IMR-90 (cell line): ENCODE measurements around the gene PLEKHO2. TPM values are rescaled to one million over a fixed set of nuclear protein-coding genes. Genes with fewer than 3 reads are reported as not detected.
A peak's percentile ranks its signal among the peaks of the same experiment; 100 is the strongest.

ENCODE experiments used
- ATAC-seq: fragments of 200-7000 bp; cut with Tn5 transposase; 2 replicates; pipeline ENCODE4 v1.9.1; 2020; ENCODE audit warnings: low read depth, mild to moderate bottlenecking, moderate library complexity
- BruUV-seq: library from RNA; stranded (reverse); fragments of 400-500 nt; replicated peaks from 2 replicates; lab custom pipeline; 2021; lab: Mats Ljungman, UMichigan
- CTCF ChIA-PET: fragments of 300-600 bp; formaldehyde crosslinking; extraction: SDS; loops from one replicate; lab custom pipeline; 2021; ENCODE audit warnings: antibody characterized with exemption; lab: Yijun Ruan, JAX
- POLR2A ChIA-PET: fragments of 300-600 bp; sonication (Branson Sonifier 250); formaldehyde crosslinking; loops from one replicate; lab custom pipeline; 2022; ENCODE audit warnings: antibody characterized with exemption; ENCODE audit not compliant: unreplicated experiment; lab: Charles Lee
- DNase-seq: peaks from one replicate; pipeline ENCODE4 v3.0.0; 2013
- H2AFZ ChIP-seq: replicated peaks from 2 replicates; pipeline ENCODE3; 2013; ENCODE audit warnings: low read length, mild to moderate bottlenecking; ENCODE audit not compliant: poor library complexity
- H2AK5ac ChIP-seq: 2 replicates; pipeline ENCODE4 v1.6.1; 2013; ENCODE audit warnings: low read depth, low read length, inconsistent platforms
- H2AK9ac ChIP-seq: replicated peaks from 2 replicates; pipeline ENCODE3; 2013; ENCODE audit warnings: mild to moderate bottlenecking, low read depth, low read length, moderate library complexity; ENCODE audit not compliant: poor library complexity
- H2BK120ac ChIP-seq: 2 replicates; pipeline ENCODE4 v1.6.1; 2013; ENCODE audit warnings: low read depth, low read length, inconsistent platforms
- H2BK15ac ChIP-seq: 3 replicates; pipeline ENCODE4 v1.6.1; 2013; ENCODE audit warnings: low read depth, low read length, inconsistent platforms
- H2BK20ac ChIP-seq: 2 replicates; pipeline ENCODE4 v1.6.1; 2013; ENCODE audit warnings: low read depth, mild to moderate bottlenecking, inconsistent platforms, low read length, moderate library complexity
- H2BK5ac ChIP-seq: 2 replicates; pipeline ENCODE4 v1.6.1; 2013; ENCODE audit warnings: mild to moderate bottlenecking, low read depth, low read length, inconsistent platforms; ENCODE audit not compliant: poor library complexity, severe bottlenecking
- H3K14ac ChIP-seq: replicated peaks from 2 replicates; pipeline ENCODE4 v1.6.1; 2013; ENCODE audit warnings: low read depth, low read length, inconsistent platforms
- H3K18ac ChIP-seq: 2 replicates; pipeline ENCODE4 v1.6.1; 2013; ENCODE audit warnings: low read depth, low read length, control low read depth
- H3K23ac ChIP-seq: 2 replicates; pipeline ENCODE4 v1.6.1; 2013; ENCODE audit warnings: low read depth, low read length, inconsistent platforms
- H3K27ac ChIP-seq: 2 replicates; pipeline ENCODE4 v1.5.1; 2013; ENCODE audit warnings: mild to moderate bottlenecking, control low read depth, low read length; ENCODE audit not compliant: insufficient read depth
- H3K27me3 ChIP-seq: 2 replicates; pipeline ENCODE4 v1.6.1; 2013; ENCODE audit warnings: low read length; ENCODE audit not compliant: control insufficient read depth, insufficient read depth
- H3K36me3 ChIP-seq: 2 replicates; pipeline ENCODE4 v1.6.1; 2013; ENCODE audit warnings: low read length, mixed read lengths; ENCODE audit not compliant: control insufficient read depth, insufficient read depth
- H3K4ac ChIP-seq: 2 replicates; pipeline ENCODE4 v1.6.1; 2013; ENCODE audit warnings: low read depth, low read length, inconsistent platforms
- H3K4me1 ChIP-seq: 2 replicates; pipeline ENCODE4 v1.6.1; 2013; ENCODE audit warnings: low read length, mixed read lengths; ENCODE audit not compliant: control insufficient read depth, insufficient read depth
- H3K4me2 ChIP-seq: 2 replicates; pipeline ENCODE4 v1.6.1; 2013; ENCODE audit warnings: low read depth, mild to moderate bottlenecking, control low read depth, low read length, moderate library complexity
- H3K4me3 ChIP-seq: 2 replicates; pipeline ENCODE4 v1.5.1; 2013; ENCODE audit warnings: low read depth, mild to moderate bottlenecking, control low read depth, low read length, moderate library complexity; ENCODE audit not compliant: insufficient read depth
- H3K56ac ChIP-seq: 2 replicates; pipeline ENCODE4 v1.6.1; 2013; ENCODE audit warnings: low read length, inconsistent platforms; ENCODE audit not compliant: insufficient read depth; ENCODE audit errors: extremely low read depth
- H3K79me1 ChIP-seq, 2 experiments: 2 replicates each; pipeline ENCODE4 v1.6.1; 2013; ENCODE audit warnings: low read length in 2 of 2, inconsistent platforms in 1 of 2, low read depth in 1 of 2
- H3K9ac ChIP-seq: 2 replicates; pipeline ENCODE4 v1.6.1; 2013; ENCODE audit warnings: low read depth, low read length, control low read depth
- H3K9me1 ChIP-seq: 2 replicates; pipeline ENCODE4 v1.6.1; 2013; ENCODE audit warnings: low read length, inconsistent platforms; ENCODE audit not compliant: insufficient read depth
- H3K9me3 ChIP-seq: 2 replicates; pipeline ENCODE4 v1.6.1; 2013; ENCODE audit warnings: low read length; ENCODE audit not compliant: control insufficient read depth, insufficient read depth
- H4K20me1 ChIP-seq: 2 replicates; pipeline ENCODE4 v1.6.1; 2013; ENCODE audit warnings: low read length, inconsistent platforms; ENCODE audit not compliant: insufficient read depth
- H4K5ac ChIP-seq: 2 replicates; pipeline ENCODE4 v1.6.1; 2013; ENCODE audit warnings: mild to moderate bottlenecking, low read depth, low read length, control low read depth
- H4K8ac ChIP-seq, 2 experiments: 2 replicates each; pipeline ENCODE4 v1.6.1; 2013; ENCODE audit warnings: low read depth in 2 of 2, low read length in 2 of 2, control low read depth in 1 of 2, inconsistent platforms in 1 of 2
- H4K91ac ChIP-seq: 2 replicates; pipeline ENCODE4 v1.6.1; 2013; ENCODE audit warnings: low read depth, low read length, inconsistent platforms; ENCODE audit not compliant: insufficient read depth
- BHLHE40 ChIP-seq: fragments of 150-350 bp; IDR thresholded peaks from 2 replicates; pipeline ENCODE4 v1.6.1; 2016; ENCODE audit warnings: mild to moderate bottlenecking, low read depth, low read length
- CEBPB ChIP-seq: IDR thresholded peaks from 2 replicates; pipeline ENCODE4 v1.6.1; 2012; ENCODE audit warnings: low read depth, low read length, improper control_type of control experiment
- CHD1 ChIP-seq: IDR thresholded peaks from 2 replicates; pipeline ENCODE4 v1.6.1; 2012; ENCODE audit warnings: low read depth, low read length, improper control_type of control experiment
- CTCF ChIP-seq: conservative IDR thresholded peaks from 2 replicates; pipeline ENCODE4 v1.5.1; 2012; ENCODE audit warnings: mild to moderate bottlenecking, low read depth, low read length, improper control_type of control experiment
- ELK1 ChIP-seq: fragments of 150-350 bp; IDR thresholded peaks from 2 replicates; pipeline ENCODE4 v1.6.1; 2016; ENCODE audit warnings: low read depth, mild to moderate bottlenecking, low read length, moderate library complexity, borderline replicate concordance
- FOS ChIP-seq: fragments of 150-350 bp; IDR thresholded peaks from 2 replicates; pipeline ENCODE4 v1.6.1; 2016; ENCODE audit warnings: low read depth, low read length
- MAFK ChIP-seq: IDR thresholded peaks from 2 replicates; pipeline ENCODE4 v1.6.1; 2012; ENCODE audit warnings: low read depth, low read length, improper control_type of control experiment
- MAZ ChIP-seq: IDR thresholded peaks from 2 replicates; pipeline ENCODE4 v1.6.1; 2012; ENCODE audit warnings: low read depth, mild to moderate bottlenecking, low read length, improper control_type of control experiment, moderate library complexity, borderline replicate concordance
- MXI1 ChIP-seq: IDR thresholded peaks from 2 replicates; pipeline ENCODE4 v1.6.1; 2012; ENCODE audit warnings: low read depth, mild to moderate bottlenecking, low read length, moderate library complexity, borderline replicate concordance
- NFE2L2 ChIP-seq: fragments of 150-350 bp; IDR thresholded peaks from 2 replicates; pipeline ENCODE4 v1.6.1; 2016; ENCODE audit warnings: low read depth, mild to moderate bottlenecking, low read length
- POLR2A ChIP-seq: IDR thresholded peaks from 2 replicates; pipeline ENCODE4 v1.6.1; 2012; ENCODE audit warnings: mild to moderate bottlenecking, low read depth, low read length
- RAD21 ChIP-seq: IDR thresholded peaks from 2 replicates; pipeline ENCODE4 v1.6.1; 2012; ENCODE audit warnings: low read length, improper control_type of control experiment
- RCOR1 ChIP-seq: IDR thresholded peaks from 2 replicates; pipeline ENCODE4 v1.6.1; 2012; ENCODE audit warnings: mild to moderate bottlenecking, low read length, improper control_type of control experiment; ENCODE audit not compliant: insufficient replicate concordance
- RFX5 ChIP-seq: IDR thresholded peaks from 2 replicates; pipeline ENCODE4 v1.8.0; 2012; ENCODE audit warnings: low read depth, mild to moderate bottlenecking, low read length, moderate library complexity
- SMC3 ChIP-seq: fragments of 150-350 bp; IDR thresholded peaks from 2 replicates; pipeline ENCODE4 v1.6.1; 2016; ENCODE audit warnings: low read depth, mild to moderate bottlenecking, antibody characterized with exemption, low read length, moderate library complexity
- USF2 ChIP-seq: fragments of 150-350 bp; IDR thresholded peaks from 2 replicates; pipeline ENCODE4 v1.6.1; 2017; ENCODE audit warnings: mild to moderate bottlenecking, antibody characterized with exemption, low read length, low read depth
- WGBS, 2 experiments: methylation state at CpG; one replicate each; pipeline versions ENCODE4 v1.1.5 to v1.1.7; 2013; ENCODE audit warnings: missing lambda C conversion rate in 2 of 2; ENCODE audit not compliant: insufficient read length in 1 of 2; ENCODE audit errors: extremely low coverage in 2 of 2; 5-methylcytosine and 5-hydroxymethylcytosine counted together
- dilution Hi-C: fragments of 300-500 bp; cut with HindIII; formaldehyde crosslinking; loops from one replicate; pipeline ENCODE4 v1.14.3; 2018; ENCODE audit warnings: low sequenced_read_pairs; ENCODE audit not compliant: unreplicated experiment
- in situ Hi-C: fragments of 300-500 bp; cut with MboI; formaldehyde crosslinking; loops from 3 replicates; pipeline ENCODE4 v1.14.3; 2019; ENCODE audit warnings: low sequenced_read_pairs, inconsistent platforms, mixed read lengths
- intact Hi-C: fragments of 100-400 bp; cut with micrococcal nuclease; formaldehyde crosslinking; loops from 2 replicates; pipeline ENCODE4 v1.10.0; 2022
- polyA plus RNA-seq, 3 experiments: library from polyadenylated mRNA; depleted of rRNA; stranded (reverse); fragments of >200 nt; gene quantifications; 2 replicates each; pipeline ENCODE4 v1.2.3, GENCODE V29; 2012; ENCODE audit warnings: low replicate concordance in 1 of 3
- total RNA-seq: library from RNA; depleted of rRNA; stranded (reverse); fragments of >200 nt; gene quantifications from 2 replicates; pipeline ENCODE4 v1.2.3, GENCODE V29; 2012

PLEKHO2 gene
- total and polyA plus RNA-seq, 2 of the 4 experiments (the other 2 are of a cell fraction): 19.0 to 22.5 TPM

- ChIA-PET POLR2A (no interaction called here), CTCF (no interaction called here)
- H2AK5ac ChIP-seq: peak overlapping the region; percentile 93
- no peak for ATAC-seq
- in situ Hi-C loops (no loop called here), dilution Hi-C loops (no loop called here), intact Hi-C loops (no loop called here)
- H2AK9ac ChIP-seq: peak overlapping the region; percentile 44
- H4K91ac ChIP-seq: no peak overlapping the region
- no peaks in the 10 kb centered on the region for H4K20me1 ChIP-seq
- peaks cover 39% of the 10 kb centered on the region for H3K4me1 ChIP-seq
- no peak overlapping the region for H2AFZ ChIP-seq
- H3K9ac ChIP-seq: no peak overlapping the region
- H3K36me3 ChIP-seq: no peaks in the 10 kb centered on the region
- no peak overlapping the region for H3K18ac ChIP-seq
- no peak overlapping the region for H3K4me2 ChIP-seq
- H3K9me3 ChIP-seq: no peaks in the 10 kb centered on the region
- no peak for DNase-seq
- peaks cover 37% of the 10 kb centered on the region for H3K9me1 ChIP-seq
- H4K5ac ChIP-seq: no peak overlapping the region
- peak overlapping the region; percentile 84 to 88; a peak in 3 of 4 replicates for H4K8ac ChIP-seq
- no peak overlapping the region for H2BK15ac ChIP-seq
- H3K14ac ChIP-seq: no peak overlapping the region
- H2BK120ac ChIP-seq: peak overlapping the region; percentile 4; the same call in 1 of the 2 replicates
- TF ChIP-seq MXI1 (no peak), RAD21 (no peak), SMC3 (no peak), MAZ (no peak), NFE2L2 (no peak), RFX5 (no peak), CHD1 (no peak), ELK1 (no peak), CEBPB (no peak), MAFK (no peak), BHLHE40 (no peak), USF2 (no peak), FOS (no peak), POLR2A (no peak), CTCF (no peak), RCOR1 (no peak)
- no peak overlapping the region; the same call in 1 of the 2 replicates for H3K23ac ChIP-seq
- 86% methylated on average over 1 of the region's 8 CpGs; no CpG with 5 or more reads in 1 of the 2 experiments for WGBS, 2 experiments
- BruUV-seq: no TSS peak
- peaks cover 0 to 26% of the 10 kb centered on the region in 2 experiments; a peak in 2 of 4 replicates for H3K79me1 ChIP-seq
- H3K56ac ChIP-seq: no peak overlapping the region
- H2BK5ac ChIP-seq: peak overlapping the region; percentile 64
- H3K4ac ChIP-seq: peak overlapping the region; percentile 97; the same call in 1 of the 2 replicates
- no peak overlapping the region for H2BK20ac ChIP-seq
- no peaks in the 10 kb centered on the region for H3K27me3 ChIP-seq
- no peak overlapping the region for H3K4me3 ChIP-seq
- no peak overlapping the region; the same call in 1 of the 2 replicates for H3K27ac ChIP-seq
Measured at GRCh38 chr15:64892847-64893403, 51.2 kb downstream of the PLEKHO2 start.
